Uterus (tissue), 4 donors: ENCODE results near the gene PTGIR. TPM values are rescaled to one million over a fixed set of nuclear protein-coding genes. Genes with fewer than 3 reads are reported as not detected.

ENCODE experiments used
- DNase-seq, 2 donors: peaks; one replicate each; pipeline ENCODE4 v3.0.0-alpha.2; 2019 to 2020
- H3K27ac ChIP-seq, 2 donors: fragments of 200-600 bp; sonication (generic); 1 replicate in 1 of 2; 2 replicates in 1 of 2; pipeline ENCODE4 v1.5.1; 2016 to 2018
- H3K27me3 ChIP-seq, 2 donors: fragments of 200-600 bp; sonication (generic); one replicate each; pipeline ENCODE4 v1.5.1; 2018 to 2019; ENCODE audit warnings: control low read depth in 1 of 2
- H3K36me3 ChIP-seq, 2 donors: fragments of 200-600 bp; sonication (generic); one replicate each; pipeline ENCODE4 v1.5.1; 2019; ENCODE audit warnings: control low read depth in 1 of 2
- H3K4me1 ChIP-seq, 2 donors: fragments of 200-600 bp; sonication (generic); one replicate each; pipeline ENCODE4 v1.5.1; 2018 to 2019; ENCODE audit warnings: control low read depth in 1 of 2
- H3K4me3 ChIP-seq, 2 donors: fragments of 200-600 bp; sonication (generic); 1 replicate in 1 of 2; 2 replicates in 1 of 2; pipeline ENCODE4 v1.5.1; 2018 to 2019; ENCODE audit warnings: mild to moderate bottlenecking in 1 of 2
- H3K9me3 ChIP-seq, 2 donors: fragments of 200-600 bp; sonication (generic); one replicate each; pipeline ENCODE4 v1.5.1; 2019; ENCODE audit warnings: control low read depth in 1 of 2
- CTCF ChIP-seq, 4 experiments: fragments of 200-600 bp in 2 of 4; fragments of 450-650 bp in 2 of 4; sonication (generic) in 2 of 4; IDR thresholded peaks; one replicate each; pipeline ENCODE4 v1.5.1; 2016 to 2019; ENCODE audit warnings: antibody characterized with exemption in 4 of 4, mild to moderate bottlenecking in 2 of 4, moderate library complexity in 1 of 4
- POLR2A ChIP-seq, 2 donors: fragments of 450-650 bp; IDR thresholded peaks; one replicate each; pipeline ENCODE4 v1.6.1; 2016; ENCODE audit warnings: antibody characterized with exemption in 2 of 2, mild to moderate bottlenecking in 1 of 2, moderate library complexity in 1 of 2
- intact Hi-C: fragments of 100-400 bp; cut with DNase I; formaldehyde crosslinking; loops from one replicate; pipeline ENCODE4 v1.15.1; 2023; ENCODE audit warnings: low total_unique reads
- total RNA-seq, 4 donors: library from RNA; depleted of rRNA in 3 of 4; stranded (reverse); fragments of >200 nt in 3 of 4; gene quantifications; one replicate each; pipeline versions ENCODE4 v1.1.0 to v1.2.4, GENCODE V29; 2014 to 2023
- donor health status: DM: yes; HTN: yes; CAD: no.

The PTGIR gene
- total RNA-seq, 4 donors from 2014 or later = 0.51 to 6.1 (median 3.5) TPM

- no peak overlapping the region for H3K4me3 ChIP-seq
- no peak for DNase-seq
- no peaks in the 10 kb centered on the region for H3K9me3 ChIP-seq
- no peaks in the 10 kb centered on the region for H3K36me3 ChIP-seq
- intact Hi-C loops = no loop called here
- TF ChIP-seq CTCF (IDR thresholded peaks at IDR 0.05) (no peak), POLR2A (IDR thresholded peaks at IDR 0.05) (no peak)
- H3K27ac ChIP-seq = no peak overlapping the region
- H3K4me1 ChIP-seq = no peaks in the 10 kb centered on the region
- no peaks in the 10 kb centered on the region for H3K27me3 ChIP-seq
These were observed 39.4 kb downstream of the PTGIR start for GRCh38 chr19:46585539-46585938.

GRCh38 chr19:46580247-46580646, 44.6 kb downstream of the PTGIR start:
- Histone ChIP-seq H3K4me3 (no peak overlapping the region), H3K27ac (no peak overlapping the region), H3K36me3 (no peaks in the 10 kb centered on the region), H3K9me3 (no peaks in the 10 kb centered on the region), H3K4me1 (no peaks in the 10 kb centered on the region), H3K27me3 (no peaks in the 10 kb centered on the region)
- TF ChIP-seq POLR2A (IDR thresholded peaks at IDR 0.05) = no peak
- no peak for TF ChIP-seq CTCF (IDR thresholded peaks at IDR 0.05)
- intact Hi-C loops = no loop called here
- DNase-seq = no peak

GRCh38 chr19:46579361-46579879, 45.5 kb downstream of the PTGIR start:
- Histone ChIP-seq H3K9me3 (no peaks in the 10 kb centered on the region), H3K36me3 (no peaks in the 10 kb centered on the region), H3K27me3 (no peaks in the 10 kb centered on the region), H3K27ac (no peak overlapping the region), H3K4me3 (no peak overlapping the region), H3K4me1 (no peaks in the 10 kb centered on the region)
- intact Hi-C loops = no loop called here
- no peak for DNase-seq
- TF ChIP-seq CTCF (IDR thresholded peaks at IDR 0.05) (no peak), POLR2A (IDR thresholded peaks at IDR 0.05) (no peak)

- Histone ChIP-seq H3K4me3 (no peak overlapping the region), H3K27me3 (no peaks in the 10 kb centered on the region), H3K36me3 (no peaks in the 10 kb centered on the region), H3K9me3 (no peaks in the 10 kb centered on the region), H3K27ac (no peak overlapping the region), H3K4me1 (no peaks in the 10 kb centered on the region)
- TF ChIP-seq CTCF (IDR thresholded peaks at IDR 0.05) (no peak), POLR2A (IDR thresholded peaks at IDR 0.05) (no peak)
- DNase-seq = no peak
- intact Hi-C loops = no loop called here
These were observed 46.4 kb downstream of the PTGIR start for GRCh38 chr19:46578450-46578849.

- no peaks in the 10 kb centered on the region for H3K36me3 ChIP-seq
- no peaks in the 10 kb centered on the region for H3K4me1 ChIP-seq
- no peak overlapping the region for H3K27ac ChIP-seq
- TF ChIP-seq CTCF (IDR thresholded peaks at IDR 0.05) = no peak
- TF ChIP-seq POLR2A (IDR thresholded peaks at IDR 0.05) = no peak
- no peaks in the 10 kb centered on the region for H3K9me3 ChIP-seq
- DNase-seq = no peak
- H3K27me3 ChIP-seq = no peaks in the 10 kb centered on the region
- intact Hi-C loops = no loop called here
- H3K4me3 ChIP-seq = no peak overlapping the region
These were observed 50.4 kb downstream of the PTGIR start for GRCh38 chr19:46574533-46574932.
